ENCODE results near the gene ADAMTS8. TPM values are rescaled to one million over a fixed set of nuclear protein-coding genes. Genes with fewer than 3 reads are reported as not detected.

Gene ADAMTS8
- polyA plus RNA-seq, 2 of the 4 experiments (the other 2 are of a cell fraction) = 0.17 to 0.26 TPM

GRCh38 chr11:130404727-130405126, 23.7 kb downstream of the ADAMTS8 start:
- CTCF ChIA-PET = no interaction called here
- no peak for ATAC-seq
- POLR2A ChIA-PET = no interaction called here
- FAIRE-seq = no peak
- 0 out of 3 replicates have a peak, but pooled peaks cover 4% of the 10 kb centered on the region for H3K4me1 ChIP-seq
- TF ChIP-seq ZSCAN20 (CRISPR knock-in tag; IDR thresholded peaks at IDR 0.05) (no peak), MAZ (IDR thresholded peaks at IDR 0.05; ENCODE audit: borderline replicate concordance, low read depth, low read length) (no peak)
- H3K4me2 ChIP-seq = no peak overlapping the region
- 82% methylated on average over 5 of the region's 5 CpGs for WGBS (ENCODE audit: missing lambda C conversion rate)
- H3K27ac ChIP-seq = no peak overlapping the region
- H3K4me3 ChIP-seq = no peak overlapping the region
- no peaks in the 10 kb centered on the region for H3K9me3 ChIP-seq
- DNase-seq (ENCODE audit: low read depth in 1 of 2, low spot score in 1 of 2) = no peak

GRCh38 chr11:130403967-130404366, 24.4 kb downstream of the ADAMTS8 start:
- ATAC-seq (no peak), DNase-seq (ENCODE audit: low read depth in 1 of 2, low spot score in 1 of 2) (no peak), FAIRE-seq (no peak)
- POLR2A ChIA-PET = no interaction called here
- Histone ChIP-seq H3K27ac (no peak overlapping the region), H3K4me2 (no peak overlapping the region), H3K9me3 (no peaks in the 10 kb centered on the region), H3K4me1 (0 out of 3 replicates have a peak, but pooled peaks cover 4% of the 10 kb centered on the region), H3K4me3 (no peak overlapping the region)
- TF ChIP-seq USF2 (IDR thresholded peaks at IDR 0.05) = no peak
- no peak for TF ChIP-seq REST (IDR thresholded peaks at IDR 0.05)
- no peak for TF ChIP-seq FOXS1 (CRISPR knock-in tag; IDR thresholded peaks at IDR 0.05)
- TF ChIP-seq RCOR1 (IDR thresholded peaks at IDR 0.05; ENCODE audit: low read depth, low read length) = no peak
- 64% methylated on average over 3 of the region's 3 CpGs for WGBS (ENCODE audit: missing lambda C conversion rate)
- CTCF ChIA-PET = interaction anchor here (1.0 kb wide), 1 partner anchor 14 kb away, joined by 6 read pairs; no protein-coding TSS in a partner anchor

GRCh38 chr11:130403271-130403804, 25.1 kb downstream of the ADAMTS8 start:
- POLR2A ChIA-PET = no interaction called here

GRCh38 chr11:130402570-130402969, 25.8 kb downstream of the ADAMTS8 start:
- WGBS (ENCODE audit: missing lambda C conversion rate) = 81% methylated on average over 2 of the region's 2 CpGs
- POLR2A ChIA-PET = no interaction called here
- CTCF ChIA-PET = no interaction called here
- Histone ChIP-seq H3K4me3 (no peak overlapping the region), H3K9me3 (no peaks in the 10 kb centered on the region), H3K27ac (no peak overlapping the region), H3K4me1 (no peaks in the 10 kb centered on the region), H3K4me2 (no peak overlapping the region)
- FAIRE-seq = no peak
- ATAC-seq = no peak
- no peak for DNase-seq (ENCODE audit: low read depth in 1 of 2, low spot score in 1 of 2)
- TF ChIP-seq ZFP36 (IDR thresholded peaks at IDR 0.05; ENCODE audit: borderline replicate concordance, partially characterized antibody) = no peak
- TF ChIP-seq FOSB (CRISPR knock-in tag; IDR thresholded peaks at IDR 0.05) = no peak
- TF ChIP-seq JUNB (IDR thresholded peaks at IDR 0.05) = no peak
- no peak for TF ChIP-seq CHD2 (IDR thresholded peaks at IDR 0.05; ENCODE audit: low read length, partially characterized antibody)
- TF ChIP-seq CBX8 (IDR thresholded peaks at IDR 0.05) = no peak
- no peak for TF ChIP-seq REST (IDR thresholded peaks at IDR 0.05)
- TF ChIP-seq GATA3 (IDR thresholded peaks at IDR 0.05; ENCODE audit: borderline replicate concordance) = no peak
- no peak for TF ChIP-seq MAZ (IDR thresholded peaks at IDR 0.05; ENCODE audit: borderline replicate concordance, low read depth, low read length)
- no peak for TF ChIP-seq ELK1 (IDR thresholded peaks at IDR 0.05; ENCODE audit: low read depth, low read length)
- no peak for TF ChIP-seq SREBF2 (IDR thresholded peaks at IDR 0.05)
- TF ChIP-seq ESRRA (IDR thresholded peaks at IDR 0.05; ENCODE audit: borderline replicate concordance, low read length) = no peak
- no peak for TF ChIP-seq FOSL2 (IDR thresholded peaks at IDR 0.05)
- no peak for TF ChIP-seq FOSL2 (CRISPR knock-in tag; IDR thresholded peaks at IDR 0.05)
- TF ChIP-seq ZSCAN20 (CRISPR knock-in tag; IDR thresholded peaks at IDR 0.05) = no peak

More at GRCh38 chr11:130403271-130403804, 25.1 kb downstream of the ADAMTS8 start:
- Histone ChIP-seq H3K4me1 (0 out of 3 replicates have a peak, but pooled peaks cover 4% of the 10 kb centered on the region), H3K4me3 (no peak overlapping the region), H3K4me2 (no peak overlapping the region), H3K9me3 (no peaks in the 10 kb centered on the region), H3K27ac (no peak overlapping the region)
- DNase-seq (ENCODE audit: low read depth in 1 of 2, low spot score in 1 of 2) = no peak
- no peak for TF ChIP-seq HDAC2 (IDR thresholded peaks at IDR 0.05)
- no peak for TF ChIP-seq RCOR1 (IDR thresholded peaks at IDR 0.05; ENCODE audit: low read depth, low read length)
- no peak for TF ChIP-seq TP53 (CRISPR knock-in tag; IDR thresholded peaks at IDR 0.05)
- no peak for TF ChIP-seq HOXB5 (CRISPR knock-in tag; IDR thresholded peaks at IDR 0.05)
- no peak for TF ChIP-seq TFCP2L1 (CRISPR knock-in tag; IDR thresholded peaks at IDR 0.05)
- TF ChIP-seq SREBF2 (IDR thresholded peaks at IDR 0.05) = no peak
- no peak for TF ChIP-seq HES2 (IDR thresholded peaks at IDR 0.05)
- WGBS (ENCODE audit: missing lambda C conversion rate) = 62% methylated on average over 8 of the region's 11 CpGs
- FAIRE-seq = no peak
- CTCF ChIA-PET = interaction anchor here (1.0 kb wide), 1 partner anchor 13 kb away, joined by 6 read pairs; no protein-coding TSS in a partner anchor
- peak in 1 of 2 experiments; percentile 51; a peak in 4 of 6 replicates for ATAC-seq

All from A549 (cell line).